NCI-H82 treated with DMSO at 0.1 percent for 48 hours (cell line): ENCODE data around the gene VPS29.
"Not testable (repeated sequence)": the region's sequence is repeated elsewhere in the genome, so short reads cannot be mapped to it uniquely, and the experiment has no call there.

Experiments
- DNase-seq: peaks from one replicate; lab custom pipeline; 2025; ENCODE audit not compliant: unreplicated experiment; lab: John Stamatoyannopoulos, UW

VPS29 gene

DNA sequence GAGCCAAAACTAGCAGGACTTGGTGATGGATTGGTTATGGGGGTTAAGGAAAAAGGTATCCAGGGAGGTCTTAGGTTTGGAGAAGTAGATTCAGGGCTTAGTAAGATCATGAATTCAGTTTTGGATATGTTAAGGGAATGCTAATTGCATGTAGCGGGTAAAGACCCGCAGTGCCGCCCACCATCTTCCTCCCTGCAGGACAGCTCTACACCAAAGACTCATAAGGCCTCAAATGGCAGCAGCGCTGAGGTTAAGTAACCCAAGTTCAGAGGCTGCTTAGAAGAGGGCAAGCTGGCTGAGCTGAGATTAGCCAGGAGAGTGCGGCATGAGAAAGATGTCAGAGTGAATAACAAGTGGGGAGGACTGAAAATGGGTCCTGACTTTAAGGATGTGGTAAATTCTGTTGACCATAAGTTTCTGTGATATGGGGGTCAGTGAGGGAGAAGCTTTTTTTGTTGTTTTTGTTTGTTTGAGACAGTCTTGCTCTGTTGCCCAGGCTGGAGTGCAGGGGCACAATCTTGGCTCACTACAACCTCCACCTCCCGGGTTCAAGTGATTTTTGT lies 26.4 kb upstream of the VPS29 start:
- DNase-seq = no peak

DNA sequence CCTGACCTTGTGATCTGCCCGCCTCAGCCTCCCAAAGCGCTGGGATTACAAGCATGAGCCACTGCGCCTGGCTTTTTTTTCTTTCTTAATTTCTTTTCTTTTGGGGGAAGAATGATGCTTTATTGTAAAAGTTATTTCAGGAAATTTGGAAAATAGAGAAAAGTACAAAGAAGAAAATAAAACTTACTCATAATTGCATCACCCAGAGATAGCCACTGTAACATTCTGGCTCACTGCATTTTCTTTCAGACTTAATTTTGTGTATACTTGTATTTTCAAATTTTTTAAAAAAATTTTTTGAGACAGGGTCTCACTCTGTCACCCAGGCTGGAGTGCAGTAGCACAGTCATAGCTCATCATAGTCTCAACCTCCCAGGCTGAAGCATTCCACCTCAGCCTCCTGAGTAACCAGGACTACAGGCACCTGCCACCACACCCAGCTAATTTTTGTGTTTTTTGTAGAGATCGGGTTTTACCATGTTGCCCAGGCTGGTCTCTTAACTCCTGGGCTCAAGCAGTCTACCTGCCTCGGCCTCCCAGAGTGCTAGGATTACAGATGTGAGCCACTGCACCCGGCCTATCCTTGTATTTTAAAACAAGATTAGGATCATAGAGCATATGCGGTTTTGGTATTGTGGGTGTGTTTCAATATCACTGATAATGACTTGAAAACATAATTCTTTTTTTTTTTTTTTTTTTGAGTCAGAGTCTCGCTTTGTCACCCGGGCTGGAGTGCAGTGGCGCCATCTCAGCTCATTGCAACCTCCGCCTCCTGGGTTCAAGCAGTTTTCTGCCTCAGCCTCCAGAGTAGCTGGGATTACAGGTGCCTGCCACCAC lies 19.2 kb upstream of the VPS29 start:
- not testable (repeated sequence) for DNase-seq

DNA sequence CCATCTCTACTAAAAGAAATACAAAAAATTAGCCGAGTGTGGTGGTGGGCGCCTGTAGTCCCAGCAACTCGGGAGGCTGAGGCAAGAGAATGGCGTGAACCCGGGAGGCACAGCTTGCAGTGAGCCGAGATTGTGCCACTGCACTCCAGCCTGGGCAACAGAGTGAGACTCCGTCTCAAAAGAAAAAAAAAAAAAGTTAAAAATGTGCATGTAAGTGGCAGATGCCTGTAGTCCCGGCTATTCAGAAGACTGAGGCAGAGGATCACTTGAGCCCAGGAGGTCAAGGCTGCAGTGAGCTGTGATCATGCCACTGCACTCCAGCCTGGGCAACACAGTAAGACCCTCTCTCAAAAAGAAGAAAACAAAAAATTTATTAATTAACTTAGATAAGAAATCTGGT lies 16.1 kb upstream of the VPS29 start:
- DNase-seq = not testable (repeated sequence)

DNA sequence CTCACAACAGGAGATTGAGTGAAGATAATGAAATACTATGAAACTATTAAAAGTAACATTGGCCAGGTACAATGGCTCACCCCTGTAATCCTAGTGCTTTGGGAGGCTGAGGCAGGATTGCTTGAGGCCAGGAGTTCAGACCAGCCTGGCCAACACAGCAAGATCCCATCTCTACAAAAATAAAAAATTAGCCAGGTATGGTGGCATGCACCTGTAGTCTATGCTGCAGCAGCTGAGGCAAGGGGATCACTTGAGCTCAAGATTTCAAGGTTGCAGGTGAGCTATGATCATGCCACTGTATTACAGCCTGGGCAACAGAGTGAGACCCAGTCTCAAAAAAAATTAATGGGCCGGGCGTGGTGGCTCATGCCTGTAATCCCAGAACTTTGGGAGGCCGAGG lies 15.1 kb upstream of the VPS29 start:
- no peak for DNase-seq

DNA sequence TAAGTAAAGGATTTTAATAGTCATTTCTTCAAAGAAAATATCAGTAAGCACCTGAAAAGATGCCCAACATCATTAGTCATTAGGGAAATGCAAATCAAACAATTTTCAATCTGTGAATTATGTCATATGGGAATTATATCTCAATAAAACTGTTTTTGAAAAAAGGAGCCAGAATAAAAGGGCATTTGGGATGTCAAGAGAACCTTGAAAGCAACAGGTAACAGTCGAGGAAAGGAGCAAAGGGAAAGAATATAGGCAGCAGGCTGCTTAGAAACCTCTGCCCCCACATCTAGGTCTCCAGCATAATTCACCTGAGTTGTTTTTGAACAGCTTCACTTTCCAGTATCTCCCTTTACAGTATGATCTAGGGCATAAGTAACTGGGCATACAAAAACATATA lies 12.5 kb upstream of the VPS29 start:
- no peak for DNase-seq

DNA sequence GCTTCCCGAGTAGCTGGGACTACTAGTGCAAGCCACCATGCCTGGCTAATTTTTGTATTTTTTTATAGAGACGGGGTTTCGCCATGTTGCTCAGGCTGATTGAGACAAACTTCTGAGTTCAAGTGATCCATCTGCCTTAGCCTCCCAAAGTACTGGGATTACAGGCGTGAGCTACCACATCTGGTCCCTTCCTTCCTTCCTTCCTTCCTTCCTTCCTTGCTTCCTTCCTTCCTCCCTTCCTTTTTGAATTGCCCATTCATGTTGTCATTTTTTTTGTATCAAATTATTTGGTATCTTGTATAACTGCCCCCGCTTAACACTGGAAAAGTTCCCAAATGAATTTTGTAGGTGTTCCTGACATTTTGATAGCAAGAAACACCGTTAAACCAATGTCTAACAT lies 11.9 kb upstream of the VPS29 start:
- no peak for DNase-seq

DNA sequence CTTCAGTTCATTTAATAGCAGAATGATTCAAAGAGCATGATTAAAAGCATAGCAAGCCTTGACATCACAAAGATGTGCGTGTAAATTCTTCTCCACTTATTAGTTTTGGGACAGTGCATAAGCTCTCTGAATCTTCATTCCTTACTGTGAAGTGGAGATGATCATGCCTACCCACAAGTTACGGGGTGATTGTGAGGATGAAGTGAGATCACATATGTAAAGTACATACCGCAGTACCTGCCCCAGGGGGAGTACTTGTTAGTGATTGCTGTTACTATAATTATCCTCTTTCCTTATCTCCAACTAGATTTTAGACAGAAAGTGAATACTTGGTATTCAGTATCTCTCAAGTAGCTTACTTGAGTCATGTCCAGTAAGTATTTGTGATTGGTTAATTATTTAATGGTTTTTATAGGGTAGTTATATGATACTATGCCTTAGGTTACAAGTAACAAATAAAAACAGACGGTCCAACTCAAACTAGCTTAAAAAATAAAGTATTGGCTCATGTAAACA lies 6.2 kb upstream of the VPS29 start:
- DNase-seq = no peak

DNA sequence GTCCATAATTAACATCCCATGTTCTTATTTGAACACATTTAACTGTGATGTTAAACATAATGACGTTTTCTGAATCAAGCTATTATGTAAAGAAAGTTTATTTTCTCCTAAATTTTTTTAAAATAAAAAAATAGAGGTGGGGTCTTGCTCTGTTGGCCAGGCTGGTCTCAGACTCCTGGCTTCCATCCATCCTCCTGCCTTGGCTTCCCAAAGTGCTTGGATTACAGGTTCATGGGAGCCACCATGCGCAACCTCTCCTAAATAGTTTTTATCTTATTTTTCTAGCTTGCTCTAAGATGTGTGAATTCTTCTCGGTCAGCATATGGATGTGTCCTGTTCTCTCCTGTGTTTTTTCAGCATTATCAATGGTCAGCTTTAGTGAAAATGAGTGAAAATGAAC lies 3.4 kb upstream of the VPS29 start:
- DNase-seq = no peak

DNA sequence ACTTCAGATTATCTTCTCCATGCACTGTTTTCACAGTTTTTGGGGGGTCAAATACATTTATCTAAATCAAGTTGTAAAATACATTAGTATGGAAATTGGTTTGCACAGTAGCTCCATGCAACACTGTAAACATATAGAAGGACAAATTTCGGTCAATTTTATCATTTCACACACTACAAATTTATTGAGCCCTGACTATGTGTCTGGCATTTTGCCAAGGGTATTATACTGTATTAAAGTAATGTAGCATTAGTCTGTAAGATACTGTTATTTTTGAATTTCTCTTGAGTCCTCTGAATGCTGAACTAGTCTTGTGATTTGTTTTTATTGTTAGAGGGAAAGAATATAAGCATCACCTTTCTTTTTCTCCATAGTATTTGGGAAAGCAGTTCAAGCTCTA lies 1.5 kb upstream of the VPS29 start:
- no peak for DNase-seq

DNA sequence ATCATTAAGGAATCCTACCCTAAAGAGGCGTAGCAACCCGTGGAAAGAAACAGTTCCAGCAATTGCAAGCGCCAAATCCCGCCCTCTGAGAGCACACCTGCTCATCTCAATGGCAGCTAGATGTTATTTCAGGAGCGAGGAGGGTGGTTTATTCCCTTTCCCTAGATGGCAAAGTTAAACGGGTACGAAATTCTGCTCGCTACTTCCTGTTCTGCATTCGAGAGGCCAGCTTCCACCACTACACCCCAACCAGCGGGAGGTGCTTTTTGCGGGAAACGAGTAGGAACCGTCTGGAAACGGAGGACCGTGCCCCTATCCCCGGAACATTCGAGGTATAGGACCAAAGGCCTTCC lies 536 bp downstream of the VPS29 start:
- DNase-seq = no peak

DNA sequence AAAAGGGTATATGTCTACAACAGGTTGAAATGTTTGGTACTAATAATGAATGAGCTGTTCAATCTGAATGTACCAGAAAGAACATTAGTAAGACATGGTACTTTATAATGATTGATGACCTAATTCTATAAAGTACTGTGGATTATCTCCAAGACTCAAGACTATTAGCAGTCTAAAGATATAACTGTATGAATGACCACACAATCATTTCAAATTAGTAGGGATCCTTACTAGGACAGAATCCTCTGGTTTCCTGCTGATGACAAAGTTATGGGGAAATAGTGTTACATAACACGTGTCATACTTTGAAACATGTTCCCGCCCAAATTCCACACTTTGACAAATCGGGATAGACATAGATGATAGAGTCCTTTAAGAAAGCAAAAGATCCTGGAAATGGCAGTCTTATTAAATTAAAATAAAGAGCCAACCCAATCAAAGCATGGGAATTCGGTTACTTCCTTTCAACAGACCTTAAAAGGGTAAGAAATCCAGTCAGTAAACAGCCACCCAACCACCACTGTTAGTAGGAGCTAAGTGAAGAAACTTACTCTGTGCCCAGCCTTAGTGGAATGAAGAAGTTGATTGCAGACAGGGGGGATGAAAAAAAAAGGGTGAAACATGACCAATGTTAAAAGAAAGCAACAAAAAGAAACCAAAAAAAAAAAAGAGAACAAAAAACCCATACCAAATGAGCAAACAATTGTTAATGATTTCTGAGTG lies 2.8 kb downstream of the VPS29 start:
- DNase-seq = no peak

DNA sequence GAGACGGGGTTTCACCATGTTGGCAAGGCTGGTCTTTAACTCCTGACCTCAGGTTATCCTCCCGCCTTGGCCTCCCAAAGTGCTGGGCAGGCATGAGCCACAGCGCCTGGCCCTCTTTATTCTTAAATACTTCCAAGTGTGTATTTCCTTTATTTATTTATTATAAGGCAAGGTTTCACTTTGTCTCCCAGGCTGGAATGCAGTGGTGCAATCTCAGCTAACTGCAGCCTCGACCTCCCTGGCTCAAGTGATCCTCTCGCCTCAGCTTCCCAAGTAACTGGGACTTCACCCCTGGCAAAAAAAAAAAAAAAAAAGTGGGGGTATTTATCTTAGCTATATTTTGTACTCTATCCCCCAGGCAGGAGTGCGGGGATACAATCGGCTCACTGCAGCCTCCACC lies 26.5 kb downstream of the VPS29 start:
- no peak for DNase-seq

DNA sequence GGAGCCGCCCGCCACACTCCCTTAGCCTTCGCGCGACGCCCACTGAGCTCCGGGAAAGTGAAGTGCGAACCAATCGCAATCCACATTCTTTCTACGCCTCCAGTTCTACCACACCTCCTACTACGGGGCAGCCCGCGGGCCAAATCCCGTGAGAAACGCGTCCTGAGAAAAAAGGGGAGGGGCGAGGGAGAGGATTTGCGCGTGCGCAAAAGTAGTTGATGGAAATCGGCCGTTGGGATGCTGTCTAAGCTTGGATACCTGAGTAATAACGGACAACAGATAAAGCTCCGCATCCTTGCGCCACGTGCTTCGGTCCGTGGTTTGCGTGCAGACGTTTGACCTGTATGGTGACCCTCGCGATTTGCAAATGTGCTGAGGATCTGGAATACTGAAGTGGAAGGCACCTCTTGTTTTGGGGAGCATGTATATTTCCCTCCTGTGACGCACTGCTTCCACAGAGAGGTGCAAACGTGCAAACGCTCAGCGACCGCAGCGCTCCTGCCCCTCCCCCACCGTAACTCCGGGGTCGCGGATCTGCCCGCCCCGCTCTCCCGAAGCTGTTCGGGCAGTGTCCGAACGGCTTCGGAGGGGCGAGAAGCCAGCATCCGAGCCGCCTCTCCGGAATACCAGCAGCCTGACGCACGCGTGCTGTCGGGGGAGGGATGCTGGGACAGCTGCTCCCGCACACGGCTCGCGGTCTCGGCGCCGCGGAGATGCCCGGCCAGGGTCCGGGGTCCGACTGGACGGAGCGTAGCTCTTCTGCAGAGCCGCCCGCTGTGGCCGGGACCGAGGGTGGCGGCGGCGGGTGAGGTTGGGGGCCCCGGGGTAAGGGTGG lies 33.5 kb downstream of the VPS29 start, which contains the start of the genes FAM216A and GPN3:
TSS of gene FAM216A (plus strand) at position 632 of the 835 bp plus-strand sequence. CDS start at position 663, 31 bp downstream.
TSS of gene GPN3 (minus strand) at position 44 of the 835 bp plus-strand sequence. CDS start 54 bp downstream, outside the sequence.
- peak; percentile 98 for DNase-seq

DNA sequence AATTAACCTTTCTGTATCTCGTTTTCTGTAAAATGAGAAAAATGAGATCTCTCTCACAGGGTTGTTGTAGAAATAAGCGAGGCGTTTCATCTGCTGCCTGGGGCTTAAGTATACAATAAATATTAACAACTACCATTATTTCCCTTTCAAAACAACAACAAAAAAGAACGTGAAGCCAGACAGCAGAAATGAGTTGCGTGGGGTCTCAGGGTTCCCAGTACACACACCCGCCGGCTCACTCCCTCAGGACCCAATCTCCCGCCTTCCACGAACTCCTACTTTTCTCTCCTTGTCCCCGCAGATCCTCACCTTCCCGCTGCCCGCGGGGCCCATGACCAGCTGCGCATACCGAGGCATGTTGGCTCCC lies 34.1 kb downstream of the VPS29 start:
- DNase-seq = no peak

DNA sequence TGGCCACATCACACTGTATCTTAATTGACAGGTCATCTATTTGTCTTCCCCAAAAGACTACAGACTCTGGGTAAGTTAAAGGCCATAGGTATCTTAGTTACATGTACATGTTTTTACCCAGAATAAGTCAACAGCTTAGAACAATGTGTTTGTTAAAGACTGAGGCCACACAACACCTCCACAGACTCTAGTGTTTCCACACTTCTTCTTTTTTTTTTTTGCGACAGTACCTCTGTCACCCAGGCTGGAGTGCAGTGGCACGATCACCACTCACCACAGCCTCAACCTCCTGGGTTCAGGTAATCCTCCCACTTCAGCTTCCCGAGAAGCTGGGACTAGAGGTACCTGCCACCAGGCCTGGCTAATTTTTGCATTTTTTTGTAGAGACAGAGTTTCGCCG lies 35.1 kb downstream of the VPS29 start:
- no peak for DNase-seq

DNA sequence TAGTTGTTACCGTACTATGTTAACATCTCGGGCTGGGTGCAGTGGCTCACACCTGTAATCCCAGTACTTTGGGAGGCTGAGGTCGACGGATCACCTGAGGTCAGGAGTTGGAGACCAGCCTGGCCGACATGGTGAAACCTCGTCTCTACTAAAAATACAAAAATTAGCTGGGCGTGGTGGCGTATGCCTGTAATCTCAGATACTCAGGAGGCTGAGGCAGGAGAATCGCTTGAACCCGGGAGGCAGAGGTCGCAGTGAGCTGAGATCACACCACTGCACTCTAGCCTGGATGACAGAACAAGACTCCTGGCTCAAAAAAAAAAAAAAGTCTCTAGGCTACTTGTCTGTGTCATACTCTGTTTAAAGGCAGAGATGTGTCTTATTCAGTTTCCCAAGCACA lies 36.1 kb downstream of the VPS29 start:
- not testable (repeated sequence) for DNase-seq

DNA sequence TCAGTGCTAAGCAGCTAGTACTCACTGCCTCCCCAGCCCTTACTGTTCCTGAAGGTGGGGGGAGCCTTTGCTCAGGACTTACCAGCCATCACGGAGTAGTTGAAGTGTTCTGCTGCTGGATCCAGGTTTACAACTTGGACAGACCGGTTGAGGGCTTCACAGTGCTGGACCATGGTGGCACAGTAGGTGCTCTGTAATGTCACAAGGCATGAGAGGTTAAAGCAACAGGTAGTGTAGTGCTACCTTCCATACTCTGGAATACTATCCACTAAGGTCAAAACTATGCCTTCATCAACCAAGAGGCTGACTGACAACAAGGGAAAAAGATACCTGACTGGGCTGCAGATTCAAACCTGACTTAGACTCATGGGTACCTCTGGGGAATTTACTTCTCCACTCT lies 36.9 kb downstream of the VPS29 start:
- DNase-seq = no peak

DNA sequence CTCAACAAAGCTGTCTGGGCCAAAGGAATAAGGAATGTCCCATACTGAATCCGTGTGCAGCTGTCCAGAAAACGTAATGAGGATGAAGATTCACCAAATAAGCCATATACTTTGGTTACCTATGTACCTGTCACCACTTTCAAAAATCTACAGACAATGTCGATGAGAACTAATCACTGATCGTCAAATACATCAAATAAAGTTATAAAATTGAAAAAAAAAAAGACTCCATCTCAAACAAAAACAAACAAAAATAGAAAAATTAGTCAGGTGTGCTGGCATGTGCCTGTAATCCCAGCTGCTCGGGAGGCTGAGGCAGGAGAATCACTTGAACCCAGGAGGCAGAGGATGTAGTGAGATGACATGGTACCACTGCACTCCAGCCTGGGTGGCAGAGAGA lies 40.7 kb downstream of the VPS29 start:
- not testable (repeated sequence) for DNase-seq

DNA sequence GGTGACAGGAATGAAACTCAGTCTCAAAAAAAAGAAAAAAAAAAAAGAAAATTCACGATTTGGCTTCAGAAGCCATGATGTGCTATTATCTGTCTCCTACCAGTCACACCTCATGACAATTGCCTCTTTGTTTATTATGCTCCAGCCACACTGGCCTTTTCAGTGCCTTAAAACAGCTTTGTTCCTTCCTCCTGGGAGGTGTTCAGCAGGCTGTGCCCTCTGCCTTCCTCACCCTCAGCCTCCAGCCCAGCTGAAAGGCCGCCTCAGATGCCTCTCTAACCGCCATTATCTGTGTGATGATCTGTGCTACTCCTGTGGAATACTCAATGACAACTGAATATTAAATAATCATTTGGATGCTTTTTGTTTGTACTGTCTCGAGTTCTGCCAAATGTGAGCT lies 43.2 kb downstream of the VPS29 start:
- no peak for DNase-seq

DNA sequence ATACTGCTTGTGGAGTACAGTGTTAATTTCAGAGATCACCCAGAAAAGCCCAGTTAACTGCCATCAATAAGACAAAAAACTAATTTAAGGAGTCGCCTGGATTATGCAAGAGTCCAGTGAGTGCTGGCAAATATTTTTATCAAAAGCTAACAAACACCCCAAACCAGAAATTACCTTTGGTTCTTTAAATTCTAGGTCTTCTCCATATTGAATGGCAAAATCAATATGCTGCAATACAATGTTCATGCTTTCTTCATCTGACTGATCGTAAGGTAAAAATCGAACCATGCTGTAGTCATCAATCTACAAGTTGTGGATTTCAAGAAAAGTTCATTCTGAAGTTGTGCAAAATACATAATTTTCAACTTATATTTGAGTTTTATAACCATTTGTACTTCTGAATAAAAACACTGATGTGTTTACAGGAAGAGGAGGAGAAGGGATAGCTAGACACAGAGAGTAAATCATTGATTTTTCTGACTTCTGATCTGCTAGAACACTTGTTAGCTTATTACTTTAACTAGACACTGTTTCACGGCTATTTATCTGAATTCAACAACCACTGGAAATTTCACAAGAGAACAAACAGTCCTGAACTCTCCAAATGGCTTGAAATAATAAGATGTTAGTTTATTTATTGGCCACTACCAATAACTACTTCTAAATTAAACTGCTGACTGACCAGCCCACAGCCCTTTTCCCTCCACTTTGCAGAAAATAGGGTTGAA lies 48.2 kb downstream of the VPS29 start:
- DNase-seq = no peak
